Mesenchymal stem cell (in vitro differentiated cells and primary cell): ENCODE data around the gene HOXB2.

Source experiments
- DNase-seq: peaks from one replicate; pipeline ENCODE4 v3.0.0-alpha.2; 2013
- H2AFZ ChIP-seq: one replicate; pipeline ENCODE4 v1.6.1; 2013; ENCODE audit warnings: low read depth, mild to moderate bottlenecking, control low read depth, inconsistent platforms, low read length, moderate library complexity
- H2AK5ac ChIP-seq: 2 replicates; pipeline ENCODE4 v1.6.1; 2013; ENCODE audit warnings: low read length, moderate library complexity, mild to moderate bottlenecking, inconsistent platforms; ENCODE audit not compliant: severe bottlenecking
- H2BK120ac ChIP-seq: one replicate; pipeline ENCODE4 v1.6.1; 2013; ENCODE audit warnings: low read depth, mild to moderate bottlenecking, inconsistent platforms, low read length, moderate library complexity
- H2BK12ac ChIP-seq, 2 experiments: one replicate each; pipeline ENCODE4 v1.6.1; 2013; ENCODE audit warnings: inconsistent platforms in 2 of 2, low read length in 2 of 2, mild to moderate bottlenecking in 2 of 2, moderate library complexity in 2 of 2, control low read depth in 1 of 2
- H2BK15ac ChIP-seq: one replicate; pipeline ENCODE4 v1.6.1; 2013; ENCODE audit warnings: mild to moderate bottlenecking, low read depth, inconsistent platforms; ENCODE audit not compliant: poor library complexity, severe bottlenecking
- H2BK5ac ChIP-seq: 2 replicates; pipeline ENCODE4 v1.6.1; 2013; ENCODE audit warnings: low read depth, mild to moderate bottlenecking, low read length, control low read depth, inconsistent platforms; ENCODE audit not compliant: poor library complexity, severe bottlenecking
- H3K14ac ChIP-seq, 2 experiments: one replicate each; pipeline ENCODE4 v1.6.1; 2013; ENCODE audit warnings: inconsistent platforms in 2 of 2, low read length in 2 of 2, control low read depth in 1 of 2, mild to moderate bottlenecking in 1 of 2, moderate library complexity in 1 of 2
- H3K18ac ChIP-seq, 2 experiments: one replicate each; pipeline ENCODE4 v1.6.1; 2013; ENCODE audit warnings: inconsistent platforms in 2 of 2, low read length in 2 of 2, control low read depth in 1 of 2, low read depth in 1 of 2, mild to moderate bottlenecking in 1 of 2
- H3K23ac ChIP-seq, 2 experiments: one replicate each; pipeline ENCODE4 v1.6.1; 2013; ENCODE audit warnings: inconsistent platforms in 2 of 2, low read length in 2 of 2, mild to moderate bottlenecking in 2 of 2, moderate library complexity in 2 of 2, control low read depth in 1 of 2
- H3K27ac ChIP-seq: 2 replicates; pipeline ENCODE4 v1.5.1; 2013; ENCODE audit warnings: mild to moderate bottlenecking, moderate library complexity, low read length, control low read depth, inconsistent platforms; ENCODE audit not compliant: poor library complexity, severe bottlenecking
- H3K27me3 ChIP-seq, 2 experiments: 2 replicates each; pipeline versions ENCODE4 v1.6.1 to v1.7.0; 2013; ENCODE audit warnings: low read length in 2 of 2, mild to moderate bottlenecking in 2 of 2, moderate library complexity in 2 of 2, control low read depth in 1 of 2, inconsistent platforms in 1 of 2; ENCODE audit not compliant: control insufficient read depth in 1 of 2, insufficient read depth in 1 of 2
- H3K36me3 ChIP-seq, 2 experiments: 2 replicates each; pipeline versions ENCODE4 v1.6.1 to v1.7.0; 2013; ENCODE audit warnings: low read length in 2 of 2, control low read depth in 1 of 2, inconsistent platforms in 1 of 2, low read depth in 1 of 2, mild to moderate bottlenecking in 1 of 2; ENCODE audit not compliant: insufficient read depth in 2 of 2, control insufficient read depth in 1 of 2
- H3K4ac ChIP-seq, 2 experiments: one replicate each; pipeline ENCODE4 v1.6.1; 2013; ENCODE audit warnings: inconsistent platforms in 2 of 2, low read length in 2 of 2, mild to moderate bottlenecking in 2 of 2, moderate library complexity in 2 of 2, control low read depth in 1 of 2, low read depth in 1 of 2
- H3K4me1 ChIP-seq: 2 replicates; pipeline ENCODE4 v1.6.1; 2013; ENCODE audit warnings: low read depth, low read length, control low read depth; ENCODE audit not compliant: control insufficient read depth, insufficient read depth
- H3K4me2 ChIP-seq: 2 replicates; pipeline ENCODE4 v1.6.1; 2013; ENCODE audit warnings: low read length, mild to moderate bottlenecking, inconsistent platforms; ENCODE audit not compliant: poor library complexity, severe bottlenecking
- H3K4me3 ChIP-seq, 2 experiments: 2 replicates each; pipeline versions ENCODE4 v1.5.1 to v1.7.0; 2013; ENCODE audit warnings: low read length in 2 of 2, mild to moderate bottlenecking in 2 of 2, control low read depth in 1 of 2, low read depth in 1 of 2; ENCODE audit not compliant: insufficient read depth in 1 of 2
- H3K79me1 ChIP-seq: replicated peaks from 2 replicates; pipeline ENCODE4 v1.6.1; 2013; ENCODE audit warnings: mild to moderate bottlenecking, control low read depth, low read length, inconsistent platforms; ENCODE audit not compliant: poor library complexity, severe bottlenecking
- H3K9ac ChIP-seq: 2 replicates; pipeline ENCODE4 v1.7.0; 2013; ENCODE audit warnings: mild to moderate bottlenecking, low read length, moderate library complexity
- H3K9me3 ChIP-seq: 2 replicates; pipeline ENCODE4 v1.7.0; 2013; ENCODE audit warnings: mild to moderate bottlenecking, low read length; ENCODE audit not compliant: control insufficient read depth
- H4K8ac ChIP-seq: one replicate; pipeline ENCODE4 v1.6.1; 2013; ENCODE audit warnings: inconsistent platforms, mild to moderate bottlenecking, low read length, moderate library complexity
- H4K91ac ChIP-seq: one replicate; pipeline ENCODE4 v1.6.1; 2013; ENCODE audit warnings: mild to moderate bottlenecking, low read length, inconsistent platforms
- WGBS: methylation state at CpG from one replicate; pipeline ENCODE4 v1.1.7; 2013; ENCODE audit warnings: mixed read lengths; 5-methylcytosine and 5-hydroxymethylcytosine counted together

The HOXB2 gene

GRCh38 chr17:48577330-48577945 lies 32.5 kb upstream of the HOXB2 start:
- Histone ChIP-seq H2BK120ac (peak overlapping the region; percentile 62), H3K36me3 (peaks cover 10 to 11% of the 10 kb centered on the region in 2 experiments), H2AFZ (no peak overlapping the region), H3K9ac (peak overlapping the region; percentile 90), H2BK12ac (peak overlapping the region in 1 of 2 experiments; percentile 89), H3K79me1 (peaks cover 5% of the 10 kb centered on the region), H3K23ac (peak overlapping the region in 1 of 2 experiments; percentile 91), H4K91ac (no peak overlapping the region), H3K9me3 (no peaks in the 10 kb centered on the region), H3K27me3 (peaks cover 0 to 4% of the 10 kb centered on the region in 2 experiments), H3K27ac (peak overlapping the region; percentile 37), H3K18ac (peak overlapping the region; percentile 58 to 95), H3K4me1 (peaks cover 38% of the 10 kb centered on the region), H3K14ac (peak overlapping the region in 1 of 2 experiments; percentile 97), H3K4me2 (peak overlapping the region; percentile 60), H2BK5ac (no peak overlapping the region), H3K4me3 (peak overlapping the region; percentile 69 to 96), H2AK5ac (no peak overlapping the region), H3K4ac (peak overlapping the region; percentile 84 to 98), H4K8ac (peak overlapping the region; percentile 81), H2BK15ac (peak overlapping the region; percentile 70)
- WGBS, result 0% methylated on average over 8 of the region's 19 CpGs
- peak; percentile 75 for DNase-seq

GRCh38 chr17:48576479-48577309 lies 31.8 kb upstream of the HOXB2 start:
- H3K9me3 ChIP-seq, result no peaks in the 10 kb centered on the region
- peak overlapping the region; percentile 59 for H2BK5ac ChIP-seq
- H2BK12ac ChIP-seq, result peak overlapping the region in 1 of 2 experiments; percentile 7
- peak overlapping the region; percentile 60 to 98 for H3K4ac ChIP-seq
- H2BK120ac ChIP-seq, result peak overlapping the region; percentile 98
- H2BK15ac ChIP-seq, result no peak overlapping the region
- H4K91ac ChIP-seq, result peak overlapping the region; percentile 74
- peaks cover 0 to 4% of the 10 kb centered on the region in 2 experiments for H3K27me3 ChIP-seq
- H2AFZ ChIP-seq, result no peak overlapping the region
- peak overlapping the region; percentile 60 for H3K4me2 ChIP-seq
- H3K23ac ChIP-seq, result peak overlapping the region in 1 of 2 experiments; percentile 91
- peaks cover 38% of the 10 kb centered on the region for H3K4me1 ChIP-seq
- peak overlapping the region; percentile 18 to 96 for H3K4me3 ChIP-seq
- H3K9ac ChIP-seq, result peak overlapping the region; percentile 95
- peaks cover 10 to 15% of the 10 kb centered on the region in 2 experiments for H3K36me3 ChIP-seq
- under 1% methylated on average over 24 of the region's 43 CpGs for WGBS
- peak; percentile 84 for DNase-seq
- H3K79me1 ChIP-seq, result peaks cover 5% of the 10 kb centered on the region
- H4K8ac ChIP-seq, result peak overlapping the region; percentile 73
- peak overlapping the region; percentile 37 for H3K27ac ChIP-seq
- H3K18ac ChIP-seq, result peak overlapping the region; percentile 89 to 97
- peak overlapping the region in 1 of 2 experiments; percentile 88 for H3K14ac ChIP-seq
- no peak overlapping the region for H2AK5ac ChIP-seq

GRCh38 chr17:48575673-48576478 lies 31.0 kb upstream of the HOXB2 start:
- peak; percentile 86 for DNase-seq
- peak overlapping the region in 1 of 2 experiments; percentile 76 for H3K4me3 ChIP-seq
- H2AK5ac ChIP-seq, result no peak overlapping the region
- H3K23ac ChIP-seq, result peak overlapping the region; percentile 1 to 91
- H2BK120ac ChIP-seq, result peak overlapping the region; percentile 98
- peak overlapping the region; percentile 52 to 97 for H3K18ac ChIP-seq
- peaks cover 0 to 4% of the 10 kb centered on the region in 2 experiments for H3K27me3 ChIP-seq
- H3K79me1 ChIP-seq, result peaks cover 5% of the 10 kb centered on the region
- H3K9me3 ChIP-seq, result no peaks in the 10 kb centered on the region
- peak overlapping the region; percentile 7 for H3K27ac ChIP-seq
- peak overlapping the region; percentile 24 to 29 for H2BK12ac ChIP-seq
- peak overlapping the region; percentile 94 for H4K8ac ChIP-seq
- 3% methylated on average over 18 of the region's 22 CpGs for WGBS
- H3K36me3 ChIP-seq, result peaks cover 10 to 15% of the 10 kb centered on the region in 2 experiments
- H2AFZ ChIP-seq, result no peak overlapping the region
- peak overlapping the region; percentile 38 for H3K4me2 ChIP-seq
- H4K91ac ChIP-seq, result peak overlapping the region; percentile 88
- peak overlapping the region in 1 of 2 experiments; percentile 31 for H3K14ac ChIP-seq
- H2BK5ac ChIP-seq, result no peak overlapping the region
- H3K4me1 ChIP-seq, result peaks cover 35% of the 10 kb centered on the region
- H3K9ac ChIP-seq, result peak overlapping the region; percentile 95
- no peak overlapping the region for H2BK15ac ChIP-seq
- peak overlapping the region; percentile 14 to 79 for H3K4ac ChIP-seq
